D341Med (cell line): ENCODE measurements around the gene CCKAR.

Experiments
- DNase-seq: peaks from one replicate; pipeline ENCODE4 v3.0.0; 2012; ENCODE audit warnings: low spot score

Gene CCKAR

GRCh38 chr4:26459054-26459755 is 31.1 kb downstream of the CCKAR start:
- peak; percentile 68 for DNase-seq

- DNase-seq: no peak
These were observed 32.1 kb downstream of the CCKAR start for GRCh38 chr4:26458157-26458561.

GRCh38 chr4:26457412-26457811 is 32.9 kb downstream of the CCKAR start:
- no peak for DNase-seq

GRCh38 chr4:26455571-26455970 is 34.7 kb downstream of the CCKAR start:
- DNase-seq: no peak

GRCh38 chr4:26454961-26455360 is 35.3 kb downstream of the CCKAR start:
- DNase-seq: no peak

GRCh38 chr4:26452565-26453531 is 37.4 kb downstream of the CCKAR start:
- DNase-seq: no peak

GRCh38 chr4:26451597-26451996 is 38.7 kb downstream of the CCKAR start:
- no peak for DNase-seq

GRCh38 chr4:26450418-26450817 is 39.9 kb downstream of the CCKAR start:
- no peak for DNase-seq

- DNase-seq: no peak
These were observed 42.9 kb downstream of the CCKAR start for GRCh38 chr4:26447378-26447777.

GRCh38 chr4:26441771-26442170 is 48.5 kb downstream of the CCKAR start:
- no peak for DNase-seq

GRCh38 chr4:26441102-26441501 is 49.2 kb downstream of the CCKAR start:
- DNase-seq: no peak

- DNase-seq: no peak
These were observed 56.1 kb downstream of the CCKAR start for GRCh38 chr4:26434030-26434639.

GRCh38 chr4:26433556-26433955 is 56.7 kb downstream of the CCKAR start:
- no peak for DNase-seq

- no peak for DNase-seq
These were observed 57.9 kb downstream of the CCKAR start for GRCh38 chr4:26432419-26432818.

GRCh38 chr4:26431461-26432180 is 58.7 kb downstream of the CCKAR start:
- no peak for DNase-seq
